Uterus (tissue), 4 donors: ENCODE results near the gene CABP7. TPM values are rescaled to one million over a fixed set of nuclear protein-coding genes. Genes with fewer than 3 reads are reported as not detected.

Experiments used
- DNase-seq, 2 donors: peaks; one replicate each; pipeline ENCODE4 v3.0.0-alpha.2; 2019 to 2020
- H3K27ac ChIP-seq, 2 donors: fragments of 200-600 bp; sonication (generic); 1 replicate in 1 of 2; 2 replicates in 1 of 2; pipeline ENCODE4 v1.5.1; 2016 to 2018
- H3K27me3 ChIP-seq, 2 donors: fragments of 200-600 bp; sonication (generic); one replicate each; pipeline ENCODE4 v1.5.1; 2018 to 2019; ENCODE audit warnings: control low read depth in 1 of 2
- H3K36me3 ChIP-seq, 2 donors: fragments of 200-600 bp; sonication (generic); one replicate each; pipeline ENCODE4 v1.5.1; 2019; ENCODE audit warnings: control low read depth in 1 of 2
- H3K4me1 ChIP-seq, 2 donors: fragments of 200-600 bp; sonication (generic); one replicate each; pipeline ENCODE4 v1.5.1; 2018 to 2019; ENCODE audit warnings: control low read depth in 1 of 2
- H3K4me3 ChIP-seq, 2 donors: fragments of 200-600 bp; sonication (generic); 1 replicate in 1 of 2; 2 replicates in 1 of 2; pipeline ENCODE4 v1.5.1; 2018 to 2019; ENCODE audit warnings: mild to moderate bottlenecking in 1 of 2
- H3K9me3 ChIP-seq, 2 donors: fragments of 200-600 bp; sonication (generic); one replicate each; pipeline ENCODE4 v1.5.1; 2019; ENCODE audit warnings: control low read depth in 1 of 2
- POLR2A ChIP-seq, 2 donors: fragments of 450-650 bp; IDR thresholded peaks; one replicate each; pipeline ENCODE4 v1.6.1; 2016; ENCODE audit warnings: antibody characterized with exemption in 2 of 2, mild to moderate bottlenecking in 1 of 2, moderate library complexity in 1 of 2
- intact Hi-C: fragments of 100-400 bp; cut with DNase I; formaldehyde crosslinking; loops from one replicate; pipeline ENCODE4 v1.15.1; 2023; ENCODE audit warnings: low total_unique reads
- total RNA-seq, 4 donors: library from RNA; depleted of rRNA in 3 of 4; stranded (reverse); fragments of >200 nt in 3 of 4; gene quantifications; one replicate each; pipeline versions ENCODE4 v1.1.0 to v1.2.4, GENCODE V29; 2014 to 2023
- TF ChIP-seq, protein P1 (sequence below), 4 experiments: fragments of 200-600 bp in 2 of 4; fragments of 450-650 bp in 2 of 4; sonication (generic) in 2 of 4; IDR thresholded peaks; one replicate each; pipeline ENCODE4 v1.5.1; 2016 to 2019; ENCODE audit warnings: antibody characterized with exemption in 4 of 4, mild to moderate bottlenecking in 2 of 4, moderate library complexity in 1 of 4
- donor health status: DM: yes; HTN: yes; CAD: no.

Gene CABP7
- total RNA-seq, 4 donors from 2014 or later, result 0.14 TPM; not detected in 3

DNA sequence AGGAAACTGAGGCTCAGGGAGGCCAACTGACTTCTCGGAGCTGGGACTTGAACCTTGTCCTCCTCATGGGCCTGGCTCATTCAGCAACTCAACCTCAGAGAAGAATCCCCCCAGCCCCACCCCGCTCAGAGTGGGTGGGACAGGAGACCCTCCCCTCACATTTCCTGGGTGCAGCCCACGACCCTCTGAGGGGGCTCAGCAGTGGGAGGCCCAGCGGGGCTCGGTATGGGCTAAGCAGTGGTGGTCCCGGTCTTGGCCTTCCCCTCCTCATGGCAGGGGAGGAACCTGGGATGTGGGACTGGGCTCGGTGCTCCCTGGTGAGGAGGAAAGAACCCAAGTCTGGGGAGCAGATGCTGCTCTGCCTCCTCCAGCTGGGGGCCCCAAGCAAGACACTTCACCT, 14.2 kb upstream of the CABP7 start:
- no peak overlapping the region for H3K4me3 ChIP-seq
- TF ChIP-seq POLR2A (IDR thresholded peaks at IDR 0.05), result no peak
- TF ChIP-seq, protein P1, sequence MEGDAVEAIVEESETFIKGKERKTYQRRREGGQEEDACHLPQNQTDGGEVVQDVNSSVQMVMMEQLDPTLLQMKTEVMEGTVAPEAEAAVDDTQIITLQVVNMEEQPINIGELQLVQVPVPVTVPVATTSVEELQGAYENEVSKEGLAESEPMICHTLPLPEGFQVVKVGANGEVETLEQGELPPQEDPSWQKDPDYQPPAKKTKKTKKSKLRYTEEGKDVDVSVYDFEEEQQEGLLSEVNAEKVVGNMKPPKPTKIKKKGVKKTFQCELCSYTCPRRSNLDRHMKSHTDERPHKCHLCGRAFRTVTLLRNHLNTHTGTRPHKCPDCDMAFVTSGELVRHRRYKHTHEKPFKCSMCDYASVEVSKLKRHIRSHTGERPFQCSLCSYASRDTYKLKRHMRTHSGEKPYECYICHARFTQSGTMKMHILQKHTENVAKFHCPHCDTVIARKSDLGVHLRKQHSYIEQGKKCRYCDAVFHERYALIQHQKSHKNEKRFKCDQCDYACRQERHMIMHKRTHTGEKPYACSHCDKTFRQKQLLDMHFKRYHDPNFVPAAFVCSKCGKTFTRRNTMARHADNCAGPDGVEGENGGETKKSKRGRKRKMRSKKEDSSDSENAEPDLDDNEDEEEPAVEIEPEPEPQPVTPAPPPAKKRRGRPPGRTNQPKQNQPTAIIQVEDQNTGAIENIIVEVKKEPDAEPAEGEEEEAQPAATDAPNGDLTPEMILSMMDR (IDR thresholded peaks at IDR 0.05), result no peak
- H3K27ac ChIP-seq, result no peak overlapping the region
- H3K27me3 ChIP-seq, result peaks cover 0 to 10% of the 10 kb centered on the region in 2 donors
- H3K36me3 ChIP-seq, result no peaks in the 10 kb centered on the region
- H3K9me3 ChIP-seq, result no peaks in the 10 kb centered on the region
- intact Hi-C loops, result no loop called here
- no peak for DNase-seq
- no peaks in the 10 kb centered on the region for H3K4me1 ChIP-seq

DNA sequence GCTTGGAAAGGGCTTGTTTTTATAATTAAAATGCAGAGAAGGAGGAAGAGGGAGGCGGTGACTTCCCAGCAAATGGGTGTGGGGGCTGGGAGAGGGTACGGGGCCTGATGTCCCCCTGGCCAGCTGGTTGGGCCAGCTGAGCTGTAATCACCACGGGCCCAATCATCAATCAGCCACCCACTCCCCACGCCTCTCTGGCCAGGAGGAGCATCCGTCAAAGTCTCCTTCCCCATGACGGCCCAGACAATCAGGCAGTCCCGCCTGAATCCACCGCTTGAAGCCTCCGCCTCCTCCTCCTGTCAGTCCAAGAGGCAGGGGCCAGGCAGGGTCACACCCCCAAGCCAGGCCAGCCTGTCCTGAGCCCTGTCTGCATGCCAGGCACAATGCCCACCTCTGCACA, 13.3 kb upstream of the CABP7 start:
- Histone ChIP-seq H3K27ac (no peak overlapping the region), H3K4me1 (no peaks in the 10 kb centered on the region), H3K36me3 (no peaks in the 10 kb centered on the region), H3K4me3 (no peak overlapping the region), H3K27me3 (peaks cover 0 to 10% of the 10 kb centered on the region in 2 donors), H3K9me3 (no peaks in the 10 kb centered on the region)
- intact Hi-C loops, result no loop called here
- DNase-seq, result no peak
- TF ChIP-seq POLR2A (IDR thresholded peaks at IDR 0.05), result no peak
- TF ChIP-seq, protein P1 (IDR thresholded peaks at IDR 0.05), result no peak

DNA sequence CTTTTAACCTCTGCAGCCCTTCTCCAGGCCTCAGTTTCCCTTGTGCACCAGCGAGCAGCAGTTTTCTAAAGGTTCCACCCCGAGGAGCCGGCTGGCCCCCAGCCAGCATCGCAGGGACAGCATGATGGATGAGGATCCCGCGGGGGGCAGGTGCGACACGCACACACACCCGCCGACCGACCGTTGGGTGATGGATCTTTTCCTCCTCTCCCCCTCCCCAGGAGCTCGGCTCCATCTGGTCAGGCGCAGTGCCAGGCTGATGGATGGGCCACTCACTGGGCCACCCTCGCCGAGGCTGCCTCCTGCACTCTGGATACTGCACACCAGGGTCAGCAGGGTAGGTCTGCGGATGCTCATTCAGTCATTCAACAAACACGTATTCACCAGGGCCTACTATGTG, 12.8 kb upstream of the CABP7 start:
- TF ChIP-seq, protein P1 (IDR thresholded peaks at IDR 0.05), result no peak
- no peak for TF ChIP-seq POLR2A (IDR thresholded peaks at IDR 0.05)
- Histone ChIP-seq H3K36me3 (no peaks in the 10 kb centered on the region), H3K27ac (no peak overlapping the region), H3K4me3 (no peak overlapping the region), H3K9me3 (no peaks in the 10 kb centered on the region), H3K4me1 (no peaks in the 10 kb centered on the region), H3K27me3 (peaks cover 0 to 10% of the 10 kb centered on the region in 2 donors)
- intact Hi-C loops, result no loop called here
- DNase-seq, result no peak

DNA sequence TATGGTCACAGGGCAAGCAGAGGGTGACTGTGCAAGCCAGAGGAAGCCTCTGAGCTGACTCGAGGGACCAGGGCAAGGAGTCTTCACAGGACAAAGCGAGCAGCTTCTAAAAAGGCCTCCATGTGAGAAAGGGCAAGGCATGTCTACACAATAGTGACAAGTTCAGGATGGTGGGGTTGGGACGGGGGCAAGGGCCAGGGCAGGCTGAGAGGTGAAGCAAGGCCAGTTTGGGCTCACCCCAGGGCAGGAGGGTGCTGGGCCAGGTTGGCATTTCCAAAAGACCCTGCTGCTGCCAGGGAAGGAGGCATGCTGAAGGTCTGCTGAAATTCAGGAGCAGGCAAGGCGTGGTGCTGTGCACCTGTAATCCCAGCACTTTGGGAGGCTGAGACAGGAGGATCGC, 12.3 kb upstream of the CABP7 start:
- TF ChIP-seq POLR2A (IDR thresholded peaks at IDR 0.05), result no peak
- TF ChIP-seq, protein P1 (IDR thresholded peaks at IDR 0.05), result no peak
- Histone ChIP-seq H3K4me1 (no peaks in the 10 kb centered on the region), H3K9me3 (no peaks in the 10 kb centered on the region), H3K27me3 (peaks cover 0 to 10% of the 10 kb centered on the region in 2 donors), H3K4me3 (no peak overlapping the region), H3K36me3 (no peaks in the 10 kb centered on the region), H3K27ac (no peak overlapping the region)
- no peak for DNase-seq
- intact Hi-C loops, result no loop called here

DNA sequence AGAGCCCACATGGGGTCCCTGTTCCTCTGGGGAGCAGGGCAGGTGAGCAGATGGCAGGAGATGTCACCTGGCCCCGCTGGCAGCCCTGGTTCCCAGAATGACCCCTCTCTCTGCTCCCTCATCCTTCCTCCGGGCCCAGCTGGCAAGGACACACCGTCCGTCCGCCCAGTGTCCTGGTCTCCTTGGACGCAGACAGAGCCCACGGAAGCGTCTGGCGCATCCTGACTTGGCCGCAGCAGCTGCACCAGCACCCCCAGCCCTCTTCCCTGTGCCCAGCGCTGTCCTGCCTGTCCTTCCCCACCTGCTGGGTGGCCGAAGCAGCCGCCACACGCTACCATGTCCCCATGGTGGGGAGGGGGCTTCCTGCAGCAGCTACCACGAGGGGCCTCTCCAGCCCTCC, 9.6 kb upstream of the CABP7 start:
- Histone ChIP-seq H3K4me1 (no peaks in the 10 kb centered on the region), H3K4me3 (no peak overlapping the region), H3K27ac (no peak overlapping the region), H3K27me3 (no peaks in the 10 kb centered on the region), H3K9me3 (no peaks in the 10 kb centered on the region), H3K36me3 (no peaks in the 10 kb centered on the region)
- TF ChIP-seq POLR2A (IDR thresholded peaks at IDR 0.05), result no peak
- TF ChIP-seq, protein P1 (IDR thresholded peaks at IDR 0.05), result no peak
- intact Hi-C loops, result no loop called here
- no peak for DNase-seq
